Mucosa of rectum (tissue), 2 donors: ENCODE measurements around the gene ARID1B.
A peak's percentile ranks its signal among the peaks of the same experiment; 100 is the strongest.

Source experiments
- H3K27ac ChIP-seq, 2 donors: one replicate each; pipeline ENCODE4 v1.7.0; 2013; ENCODE audit warnings: inconsistent platforms in 2 of 2, low read depth in 2 of 2, low read length in 2 of 2
- H3K27me3 ChIP-seq, 2 donors: one replicate each; pipeline ENCODE4 v1.7.0; 2013; ENCODE audit warnings: low read length in 2 of 2; ENCODE audit not compliant: control insufficient read depth in 2 of 2, insufficient read depth in 2 of 2
- H3K36me3 ChIP-seq, 2 donors: one replicate each; pipeline ENCODE4 v1.7.0; 2013; ENCODE audit warnings: low read length in 2 of 2; ENCODE audit not compliant: control insufficient read depth in 2 of 2, insufficient read depth in 2 of 2
- H3K4me1 ChIP-seq, 2 donors: one replicate each; pipeline ENCODE4 v1.7.0; 2013; ENCODE audit warnings: low read length in 2 of 2, mild to moderate bottlenecking in 1 of 2; ENCODE audit not compliant: control insufficient read depth in 2 of 2, insufficient read depth in 2 of 2
- H3K4me3 ChIP-seq, 2 donors: one replicate each; pipeline ENCODE4 v1.7.0; 2013; ENCODE audit warnings: low read length in 2 of 2
- H3K9ac ChIP-seq, 2 donors: one replicate each; pipeline ENCODE4 v1.7.0; 2013; ENCODE audit warnings: low read length in 2 of 2, low read depth in 1 of 2, mild to moderate bottlenecking in 1 of 2
- H3K9me3 ChIP-seq, 2 donors: one replicate each; pipeline ENCODE4 v1.7.0; 2013; ENCODE audit warnings: low read length in 2 of 2; ENCODE audit not compliant: control insufficient read depth in 2 of 2
- donor health status: healthy.
- donor health status: Normal muscosa, but diverticular disease.

ARID1B gene

GRCh38 chr6:157198425-157199279, 421.5 kb downstream of the ARID1B start:
- Histone ChIP-seq H3K9me3 (no peaks in the 10 kb centered on the region), H3K27me3 (no peaks in the 10 kb centered on the region), H3K4me1 (peaks cover 2 to 9% of the 10 kb centered on the region in 2 donors), H3K36me3 (peaks cover 35 to 37% of the 10 kb centered on the region in 2 donors), H3K4me3 (peak overlapping the region in 1 of 2 donors; percentile 6), H3K27ac (peak overlapping the region; percentile 75 to 77), H3K9ac (peak overlapping the region; percentile 34 to 39)

GRCh38 chr6:157200117-157200516, 422.9 kb downstream of the ARID1B start:
- no peak overlapping the region for H3K4me3 ChIP-seq
- no peaks in the 10 kb centered on the region for H3K27me3 ChIP-seq
- peaks cover 39 to 42% of the 10 kb centered on the region in 2 donors for H3K36me3 ChIP-seq
- no peaks in the 10 kb centered on the region for H3K9me3 ChIP-seq
- H3K4me1 ChIP-seq: peaks cover 2 to 9% of the 10 kb centered on the region in 2 donors
- H3K9ac ChIP-seq: no peak overlapping the region
- H3K27ac ChIP-seq: no peak overlapping the region

- Histone ChIP-seq H3K27me3 (no peaks in the 10 kb centered on the region), H3K9me3 (no peaks in the 10 kb centered on the region), H3K27ac (no peak overlapping the region), H3K4me1 (peaks cover 2 to 9% of the 10 kb centered on the region in 2 donors), H3K4me3 (no peak overlapping the region), H3K36me3 (peaks cover 40 to 42% of the 10 kb centered on the region in 2 donors), H3K9ac (no peak overlapping the region)
Measured at GRCh38 chr6:157200611-157201010, 423.4 kb downstream of the ARID1B start.

- no peak overlapping the region for H3K9ac ChIP-seq
- peaks cover 2 to 9% of the 10 kb centered on the region in 2 donors for H3K4me1 ChIP-seq
- H3K27me3 ChIP-seq: no peaks in the 10 kb centered on the region
- no peaks in the 10 kb centered on the region for H3K9me3 ChIP-seq
- H3K36me3 ChIP-seq: peaks cover 39 to 43% of the 10 kb centered on the region in 2 donors
- no peak overlapping the region for H3K27ac ChIP-seq
- H3K4me3 ChIP-seq: no peak overlapping the region
Measured at GRCh38 chr6:157201083-157201482, 423.9 kb downstream of the ARID1B start.

GRCh38 chr6:157203312-157203744, 426.1 kb downstream of the ARID1B start:
- no peak overlapping the region for H3K9ac ChIP-seq
- no peak overlapping the region for H3K4me3 ChIP-seq
- no peak overlapping the region for H3K27ac ChIP-seq
- H3K27me3 ChIP-seq: no peaks in the 10 kb centered on the region
- H3K9me3 ChIP-seq: no peaks in the 10 kb centered on the region
- H3K36me3 ChIP-seq: peaks cover 43 to 52% of the 10 kb centered on the region in 2 donors
- H3K4me1 ChIP-seq: peaks cover 2 to 7% of the 10 kb centered on the region in 2 donors

GRCh38 chr6:157203764-157204163, 426.6 kb downstream of the ARID1B start:
- H3K27me3 ChIP-seq: no peaks in the 10 kb centered on the region
- H3K9ac ChIP-seq: no peak overlapping the region
- H3K4me1 ChIP-seq: peaks cover 0 to 3% of the 10 kb centered on the region in 2 donors
- H3K9me3 ChIP-seq: no peaks in the 10 kb centered on the region
- H3K36me3 ChIP-seq: peaks cover 44 to 54% of the 10 kb centered on the region in 2 donors
- no peak overlapping the region for H3K4me3 ChIP-seq
- no peak overlapping the region for H3K27ac ChIP-seq

- no peaks in the 10 kb centered on the region for H3K9me3 ChIP-seq
- no peaks in the 10 kb centered on the region for H3K27me3 ChIP-seq
- H3K4me3 ChIP-seq: no peak overlapping the region
- H3K27ac ChIP-seq: no peak overlapping the region
- H3K4me1 ChIP-seq: no peaks in the 10 kb centered on the region
- H3K9ac ChIP-seq: no peak overlapping the region
- peaks cover 40 to 55% of the 10 kb centered on the region in 2 donors for H3K36me3 ChIP-seq
Measured at GRCh38 chr6:157205473-157206358, 428.5 kb downstream of the ARID1B start.

GRCh38 chr6:157206359-157206815, 429.2 kb downstream of the ARID1B start:
- Histone ChIP-seq H3K36me3 (peaks cover 35 to 49% of the 10 kb centered on the region in 2 donors), H3K9me3 (no peaks in the 10 kb centered on the region), H3K27ac (no peak overlapping the region), H3K9ac (no peak overlapping the region), H3K4me1 (no peaks in the 10 kb centered on the region), H3K27me3 (no peaks in the 10 kb centered on the region), H3K4me3 (no peak overlapping the region)

- no peak overlapping the region for H3K27ac ChIP-seq
- no peaks in the 10 kb centered on the region for H3K9me3 ChIP-seq
- H3K9ac ChIP-seq: no peak overlapping the region
- H3K4me1 ChIP-seq: no peaks in the 10 kb centered on the region
- H3K27me3 ChIP-seq: no peaks in the 10 kb centered on the region
- H3K36me3 ChIP-seq: peaks cover 29 to 42% of the 10 kb centered on the region in 2 donors
- H3K4me3 ChIP-seq: no peak overlapping the region
Measured at GRCh38 chr6:157207521-157208076, 430.4 kb downstream of the ARID1B start.
